Nephron progenitor cell (in vitro differentiated cells): ENCODE measurements around the gene NADK2.
A peak's percentile ranks its signal among the peaks of the same experiment; 100 is the strongest.

Experiments
- DNase-seq: peaks from one replicate; pipeline ENCODE4 v3.0.0; 2021
- H3K27ac Mint-ChIP-seq: 2 replicates; pipeline ENCODE4 v1.8.0; 2021; ENCODE audit warnings: mild to moderate bottlenecking, moderate library complexity, mixed read lengths
- H3K27me3 Mint-ChIP-seq: 2 replicates; pipeline ENCODE4 v1.8.0; 2021; ENCODE audit warnings: mild to moderate bottlenecking, low read depth, mixed read lengths; ENCODE audit not compliant: poor library complexity
- H3K36me3 Mint-ChIP-seq: 2 replicates; pipeline ENCODE4 v1.8.0; 2021; ENCODE audit warnings: low read depth, mixed read lengths
- H3K4me1 Mint-ChIP-seq: 2 replicates; pipeline ENCODE4 v1.8.0; 2021; ENCODE audit warnings: mixed read lengths
- H3K4me3 Mint-ChIP-seq: 2 replicates; pipeline ENCODE4 v1.8.0; 2021; ENCODE audit warnings: mild to moderate bottlenecking, moderate library complexity, mixed read lengths
- H3K9me3 Mint-ChIP-seq: 2 replicates; pipeline ENCODE4 v1.8.0; 2021; ENCODE audit warnings: mild to moderate bottlenecking, moderate library complexity, mixed read lengths
- CTCF ChIP-seq: fragments of 200-600 bp; sonication (generic); IDR thresholded peaks from 2 replicates; pipeline ENCODE4 v1.5.0; 2021; ENCODE audit warnings: antibody characterized with exemption

Gene NADK2

GRCh38 chr5:36242534-36243485 is 1.1 kb upstream of the NADK2 start:
- Mint-ChIP-seq H3K27me3 (no peaks in the 10 kb centered on the region), H3K4me3 (peak overlapping the region; percentile 86), H3K4me1 (peaks cover 39% of the 10 kb centered on the region), H3K27ac (peak overlapping the region; percentile 27), H3K36me3 (peaks cover 8% of the 10 kb centered on the region), H3K9me3 (peaks cover 3% of the 10 kb centered on the region)
- DNase-seq: no peak
- no peak for TF ChIP-seq CTCF

- H3K27ac Mint-ChIP-seq: peak overlapping the region; percentile 88
- H3K36me3 Mint-ChIP-seq: peaks cover 15% of the 10 kb centered on the region
- no peak for TF ChIP-seq CTCF
- H3K27me3 Mint-ChIP-seq: no peaks in the 10 kb centered on the region
- DNase-seq: peak; percentile 72
- H3K4me1 Mint-ChIP-seq: peaks cover 39% of the 10 kb centered on the region
- H3K4me3 Mint-ChIP-seq: peak overlapping the region; percentile 91
- H3K9me3 Mint-ChIP-seq: peaks cover 3% of the 10 kb centered on the region
Measured at GRCh38 chr5:36240779-36241630, 720 bp downstream of the NADK2 start.

GRCh38 chr5:36239370-36240293 is 2.1 kb downstream of the NADK2 start:
- peak overlapping the region; percentile 91 for H3K4me3 Mint-ChIP-seq
- H3K36me3 Mint-ChIP-seq: peaks cover 15% of the 10 kb centered on the region
- no peak for TF ChIP-seq CTCF
- H3K9me3 Mint-ChIP-seq: peaks cover 3% of the 10 kb centered on the region
- H3K4me1 Mint-ChIP-seq: peaks cover 39% of the 10 kb centered on the region
- H3K27me3 Mint-ChIP-seq: no peaks in the 10 kb centered on the region
- H3K27ac Mint-ChIP-seq: no peak overlapping the region
- DNase-seq: no peak

GRCh38 chr5:36238502-36239295 is 3.0 kb downstream of the NADK2 start:
- H3K27me3 Mint-ChIP-seq: no peaks in the 10 kb centered on the region
- no peak for DNase-seq
- H3K4me3 Mint-ChIP-seq: peak overlapping the region; percentile 31
- H3K9me3 Mint-ChIP-seq: peaks cover 3% of the 10 kb centered on the region
- H3K4me1 Mint-ChIP-seq: peaks cover 36% of the 10 kb centered on the region
- peaks cover 11% of the 10 kb centered on the region for H3K36me3 Mint-ChIP-seq
- no peak overlapping the region for H3K27ac Mint-ChIP-seq
- TF ChIP-seq CTCF: no peak

GRCh38 chr5:36237751-36238150 is 4.0 kb downstream of the NADK2 start:
- H3K27ac Mint-ChIP-seq: no peak overlapping the region
- no peak for DNase-seq
- H3K4me3 Mint-ChIP-seq: no peak overlapping the region

More at GRCh38 chr5:36237751-36238150, 4.0 kb downstream of the NADK2 start:
- TF ChIP-seq CTCF: no peak
- Mint-ChIP-seq H3K36me3 (peaks cover 6% of the 10 kb centered on the region), H3K27me3 (no peaks in the 10 kb centered on the region), H3K4me1 (peaks cover 33% of the 10 kb centered on the region), H3K9me3 (peaks cover 3% of the 10 kb centered on the region)
